Small intestine (tissue), 7 donors: ENCODE measurements around the gene RBM17. TPM values are rescaled to one million over a fixed set of nuclear protein-coding genes. Genes with fewer than 3 reads are reported as not detected.

Experiments
- DNase-seq, 2 donors: peaks; one replicate each; pipeline versions ENCODE4 v3.0.0 to v3.0.0-alpha.2; 2013
- FAIRE-seq: peaks from 2 replicates; lab custom pipeline; 2012; peaks lifted over from hg19 to GRCh38; lab: Jason Lieb, UNC
- H3K27ac ChIP-seq, 3 donors: one replicate each; pipeline ENCODE4 v1.5.1; 2013; ENCODE audit warnings: low read length in 2 of 3, mild to moderate bottlenecking in 2 of 3, control low read depth in 1 of 3, inconsistent platforms in 1 of 3, low read depth in 1 of 3, moderate library complexity in 1 of 3
- H3K27me3 ChIP-seq, 3 donors: one replicate each; pipeline ENCODE4 v1.6.1; 2013; ENCODE audit warnings: low read length in 3 of 3, inconsistent platforms in 1 of 3; ENCODE audit not compliant: control insufficient read depth in 3 of 3, insufficient read depth in 3 of 3
- H3K36me3 ChIP-seq, 3 donors: one replicate each; pipeline ENCODE4 v1.6.1; 2013; ENCODE audit warnings: low read length in 3 of 3, inconsistent platforms in 1 of 3, low read depth in 1 of 3, mild to moderate bottlenecking in 1 of 3, moderate library complexity in 1 of 3; ENCODE audit not compliant: control insufficient read depth in 3 of 3, insufficient read depth in 2 of 3
- H3K4me1 ChIP-seq, 3 donors: one replicate each; pipeline ENCODE4 v1.6.1; 2013; ENCODE audit warnings: low read length in 2 of 3, inconsistent platforms in 1 of 3, low read depth in 1 of 3, mild to moderate bottlenecking in 1 of 3, moderate library complexity in 1 of 3; ENCODE audit not compliant: control insufficient read depth in 3 of 3, insufficient read depth in 2 of 3
- H3K4me3 ChIP-seq, 3 donors: one replicate each; pipeline ENCODE4 v1.5.1; 2013; ENCODE audit warnings: low read length in 3 of 3, control low read depth in 1 of 3, inconsistent platforms in 1 of 3, low read depth in 1 of 3, mild to moderate bottlenecking in 1 of 3, moderate library complexity in 1 of 3
- H3K9me3 ChIP-seq, 2 donors: one replicate each; pipeline ENCODE4 v1.6.1; 2013; ENCODE audit warnings: low read depth in 1 of 2, low read length in 1 of 2; ENCODE audit not compliant: control insufficient read depth in 2 of 2, insufficient read depth in 1 of 2
- WGBS, 3 donors: extraction: QIAGEN DNeasy Blood & Tissue Kit; methylation state at CpG; one replicate each; pipeline ENCODE4 v1.1.7; 2013; 5-methylcytosine and 5-hydroxymethylcytosine counted together
- polyA plus RNA-seq, 4 donors: library from polyadenylated mRNA; stranded (reverse) in 3 of 4; unstranded in 1 of 4; fragments of 200-250 nt in 3 of 4; fragments of 120-200 nt in 1 of 4; gene quantifications; one replicate each; pipeline versions ENCODE4 v1.2.1 to v1.2.3, GENCODE V29; 2013
- donor health status: healthy with polysubstance abuse.
- donor health status: control.
- donor health status: control.
- donor health status: Bipolar disorder and iron deficiency.
- donor health status: healthy.

The RBM17 gene
- polyA plus RNA-seq, 4 donors = 45.7 to 102 (median 73.9) TPM

GRCh38 chr10:6053303-6053702, 35.5 kb upstream of the RBM17 start:
- Histone ChIP-seq H3K27ac (peak overlapping the region in 1 of 3 donors; percentile 46), H3K36me3 (no peaks in the 10 kb centered on the region), H3K27me3 (no peaks in the 10 kb centered on the region), H3K4me1 (peaks cover 2 to 16% (median 10%) of the 10 kb centered on the region in 3 donors), H3K9me3 (no peaks in the 10 kb centered on the region), H3K4me3 (no peak overlapping the region)
- WGBS, 3 donors = 81 to 85% (median 83%) methylated on average over 4 of the region's 4 CpGs
- no peak for FAIRE-seq
- no peak for DNase-seq

DNA sequence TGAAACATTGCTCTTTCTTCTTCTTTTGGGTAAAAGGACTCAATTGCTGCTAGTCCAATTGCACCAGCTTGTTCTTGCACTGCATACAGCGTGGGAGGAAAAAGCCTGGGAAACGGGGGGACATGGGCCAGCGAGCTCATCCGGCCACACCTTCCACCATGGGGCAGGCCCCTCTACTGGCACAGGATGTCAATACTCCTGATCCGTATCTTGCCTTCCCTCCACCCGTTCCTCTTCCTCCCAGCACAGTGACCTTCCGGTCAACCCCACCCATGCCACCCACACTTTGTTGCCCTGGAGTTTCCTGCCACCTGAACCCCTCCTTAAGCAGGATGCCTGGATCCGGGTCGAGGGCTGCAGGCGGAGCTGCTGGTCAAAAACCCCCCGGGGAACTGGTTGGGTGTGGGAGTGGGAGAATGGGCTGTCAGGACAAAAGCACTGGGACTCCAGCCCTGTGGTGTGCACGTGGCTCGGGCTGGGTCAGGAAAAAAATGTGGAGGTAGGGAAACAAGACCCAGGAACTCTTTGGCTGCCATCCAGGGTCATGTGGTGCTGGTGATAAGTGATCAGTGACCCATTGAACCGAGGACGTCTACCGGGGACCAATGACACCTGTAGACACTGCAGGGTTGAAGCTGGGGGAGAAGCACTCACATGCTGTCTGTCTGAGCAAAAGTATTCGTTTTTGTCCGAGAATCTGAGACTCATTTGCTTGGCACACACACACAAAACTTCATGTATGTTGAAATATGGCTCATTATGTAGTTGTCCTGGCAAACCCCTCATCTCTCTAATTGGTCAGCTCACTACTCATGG, 34.8 kb upstream of the RBM17 start:
- FAIRE-seq = no peak
- H3K27me3 ChIP-seq = no peaks in the 10 kb centered on the region
- H3K4me1 ChIP-seq = peaks cover 2 to 16% (median 10%) of the 10 kb centered on the region in 3 donors
- H3K9me3 ChIP-seq = no peaks in the 10 kb centered on the region
- peak; percentile 86 to 93 for DNase-seq
- WGBS, 3 donors = 17 to 42% (median 30%) methylated on average over 18 of the region's 18 CpGs
- H3K27ac ChIP-seq = peak overlapping the region; percentile 28 to 62 (median 41)
- H3K4me3 ChIP-seq = no peak overlapping the region
- H3K36me3 ChIP-seq = no peaks in the 10 kb centered on the region

GRCh38 chr10:6054884-6055283, 34.0 kb upstream of the RBM17 start:
- Histone ChIP-seq H3K36me3 (no peaks in the 10 kb centered on the region), H3K4me1 (peaks cover 2 to 16% (median 10%) of the 10 kb centered on the region in 3 donors), H3K9me3 (no peaks in the 10 kb centered on the region), H3K27ac (no peak overlapping the region), H3K4me3 (no peak overlapping the region), H3K27me3 (no peaks in the 10 kb centered on the region)
- FAIRE-seq = no peak
- no peak for DNase-seq
- WGBS, 3 donors = 80 to 93% (median 86%) methylated on average over 5 of the region's 5 CpGs

GRCh38 chr10:6055929-6056328, 32.9 kb upstream of the RBM17 start:
- no peaks in the 10 kb centered on the region for H3K9me3 ChIP-seq
- no peak overlapping the region for H3K27ac ChIP-seq
- H3K4me3 ChIP-seq = no peak overlapping the region
- H3K27me3 ChIP-seq = no peaks in the 10 kb centered on the region
- 79 to 85% (median 82%) methylated on average over 4 of the region's 4 CpGs for WGBS, 3 donors
- H3K4me1 ChIP-seq = peaks cover 2 to 16% (median 10%) of the 10 kb centered on the region in 3 donors
- H3K36me3 ChIP-seq = no peaks in the 10 kb centered on the region
- FAIRE-seq (no peak), DNase-seq (no peak)

- H3K27me3 ChIP-seq = no peaks in the 10 kb centered on the region
- 90 to 95% (median 95%) methylated on average over 5 of the region's 5 CpGs for WGBS, 3 donors
- H3K9me3 ChIP-seq = no peaks in the 10 kb centered on the region
- FAIRE-seq = no peak
- H3K27ac ChIP-seq = no peak overlapping the region
- DNase-seq = no peak
- no peaks in the 10 kb centered on the region for H3K36me3 ChIP-seq
- no peak overlapping the region for H3K4me3 ChIP-seq
- H3K4me1 ChIP-seq = peaks cover 2 to 16% (median 10%) of the 10 kb centered on the region in 3 donors
Observed at GRCh38 chr10:6056411-6057135, 32.3 kb upstream of the RBM17 start.

- FAIRE-seq = no peak
- Histone ChIP-seq H3K9me3 (no peaks in the 10 kb centered on the region), H3K27me3 (peaks cover 0 to 5% (median 0%) of the 10 kb centered on the region in 3 donors), H3K4me1 (peaks cover 0 to 5% (median 2%) of the 10 kb centered on the region in 3 donors), H3K27ac (no peak overlapping the region), H3K36me3 (no peaks in the 10 kb centered on the region), H3K4me3 (no peak overlapping the region)
- 80 to 87% (median 82%) methylated on average over 3 of the region's 3 CpGs for WGBS, 3 donors
- no peak for DNase-seq
Observed at GRCh38 chr10:6058682-6059475, 30.0 kb upstream of the RBM17 start.

GRCh38 chr10:6059506-6059905, 29.3 kb upstream of the RBM17 start:
- H3K9me3 ChIP-seq = no peaks in the 10 kb centered on the region
- FAIRE-seq (no peak), DNase-seq (no peak)
- H3K27ac ChIP-seq = no peak overlapping the region
- H3K27me3 ChIP-seq = peaks cover 0 to 5% (median 0%) of the 10 kb centered on the region in 3 donors
- H3K4me1 ChIP-seq = peaks cover 0 to 2% (median under 1%) of the 10 kb centered on the region in 3 donors
- H3K36me3 ChIP-seq = no peaks in the 10 kb centered on the region
- H3K4me3 ChIP-seq = no peak overlapping the region
- WGBS, 3 donors = 70 to 96% (median 90%) methylated on average over 2 of the region's 2 CpGs

- no peaks in the 10 kb centered on the region for H3K9me3 ChIP-seq
- no peak overlapping the region for H3K4me3 ChIP-seq
- peaks cover 0 to 5% (median 0%) of the 10 kb centered on the region in 3 donors for H3K27me3 ChIP-seq
- no peaks in the 10 kb centered on the region for H3K36me3 ChIP-seq
- no peak for FAIRE-seq
- no peak for DNase-seq
- H3K27ac ChIP-seq = no peak overlapping the region
- 65 to 89% (median 78%) methylated on average over 8 of the region's 8 CpGs for WGBS, 3 donors
- H3K4me1 ChIP-seq = no peaks in the 10 kb centered on the region
Observed at GRCh38 chr10:6061056-6061455, 27.8 kb upstream of the RBM17 start.
